AG04450 (cell line): ENCODE results near the gene LGR6. TPM values are rescaled to one million over a fixed set of nuclear protein-coding genes. Genes with fewer than 3 reads are reported as not detected.
A peak's percentile ranks its signal among the peaks of the same experiment; 100 is the strongest.

ENCODE experiments used
- CTCF ChIA-PET: fragments of 300-600, 350-600 bp; formaldehyde crosslinking; extraction: SDS; loops from one replicate; lab custom pipeline; 2022; ENCODE audit warnings: antibody characterized with exemption, inconsistent platforms; lab: Charles Lee
- POLR2A ChIA-PET: fragments of 350-600 bp; formaldehyde crosslinking; extraction: SDS; loops from one replicate; lab custom pipeline; 2021; ENCODE audit warnings: antibody characterized with exemption, inconsistent platforms; lab: Yijun Ruan, JAX
- DNase-seq: peaks from one replicate; pipeline ENCODE4 v3.0.0-alpha.2; 2011; ENCODE audit warnings: low read depth, low spot score
- H3K27ac ChIP-seq: one replicate; pipeline ENCODE4 v1.5.1; 2012; ENCODE audit warnings: low read depth, low read length, control low read depth
- H3K27me3 ChIP-seq: one replicate; pipeline ENCODE4 v1.6.0; 2012; ENCODE audit warnings: low read length; ENCODE audit not compliant: control insufficient read depth, insufficient read depth
- H3K4me3 ChIP-seq: 2 replicates; pipeline ENCODE4 v1.5.1; 2011; ENCODE audit warnings: mild to moderate bottlenecking, low read depth, low read length, control low read depth
- H3K9me3 ChIP-seq: 2 replicates; pipeline ENCODE4 v1.5.1; 2012; ENCODE audit warnings: low read length; ENCODE audit not compliant: control insufficient read depth, insufficient read depth
- polyA plus RNA-seq: library from polyadenylated mRNA; depleted of rRNA; stranded (reverse); fragments of >200 nt; gene quantifications from 2 replicates; pipeline ENCODE4 v1.2.3, GENCODE V29; 2011
- TF ChIP-seq, protein P1 (sequence below): IDR thresholded peaks from 2 replicates; pipeline ENCODE4 v1.5.1; 2011; ENCODE audit warnings: low read depth, low read length, control low read depth, inconsistent platforms

LGR6 gene
- polyA plus RNA-seq, 1 experiment = not detected

DNA sequence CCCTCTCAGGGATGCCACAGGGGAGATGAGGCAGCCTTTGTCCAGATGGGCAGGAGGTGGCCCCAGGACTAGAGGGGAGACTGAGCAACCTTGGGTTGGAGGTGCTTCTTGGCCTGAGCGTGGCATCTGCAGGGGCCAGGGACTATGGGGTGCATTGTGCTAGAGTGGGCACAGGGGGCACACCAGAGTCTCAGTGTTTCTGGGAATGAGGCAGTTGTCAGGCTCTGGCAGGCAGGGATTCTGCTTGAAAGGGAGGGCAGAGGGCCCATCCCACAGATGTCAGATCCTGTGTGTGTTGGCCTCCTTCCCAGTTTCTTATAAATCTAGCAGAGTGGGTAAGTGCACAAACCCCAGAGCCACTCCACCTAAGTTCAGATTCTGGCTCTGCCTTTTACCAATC lies 13.7 kb downstream of the LGR6 start:
- Histone ChIP-seq H3K27me3 (peaks cover 50% of the 10 kb centered on the region), H3K9me3 (peaks cover 4% of the 10 kb centered on the region; the same call in 1 of the 2 replicates), H3K4me3 (no peak overlapping the region), H3K27ac (no peak overlapping the region)
- ChIA-PET POLR2A (no interaction called here), CTCF (interaction anchor here (1.2 kb wide), 1 partner anchor 15 kb away, joined by 7 read pairs; the partner anchor contains the start of gene LGR6)
- TF ChIP-seq, protein P1, sequence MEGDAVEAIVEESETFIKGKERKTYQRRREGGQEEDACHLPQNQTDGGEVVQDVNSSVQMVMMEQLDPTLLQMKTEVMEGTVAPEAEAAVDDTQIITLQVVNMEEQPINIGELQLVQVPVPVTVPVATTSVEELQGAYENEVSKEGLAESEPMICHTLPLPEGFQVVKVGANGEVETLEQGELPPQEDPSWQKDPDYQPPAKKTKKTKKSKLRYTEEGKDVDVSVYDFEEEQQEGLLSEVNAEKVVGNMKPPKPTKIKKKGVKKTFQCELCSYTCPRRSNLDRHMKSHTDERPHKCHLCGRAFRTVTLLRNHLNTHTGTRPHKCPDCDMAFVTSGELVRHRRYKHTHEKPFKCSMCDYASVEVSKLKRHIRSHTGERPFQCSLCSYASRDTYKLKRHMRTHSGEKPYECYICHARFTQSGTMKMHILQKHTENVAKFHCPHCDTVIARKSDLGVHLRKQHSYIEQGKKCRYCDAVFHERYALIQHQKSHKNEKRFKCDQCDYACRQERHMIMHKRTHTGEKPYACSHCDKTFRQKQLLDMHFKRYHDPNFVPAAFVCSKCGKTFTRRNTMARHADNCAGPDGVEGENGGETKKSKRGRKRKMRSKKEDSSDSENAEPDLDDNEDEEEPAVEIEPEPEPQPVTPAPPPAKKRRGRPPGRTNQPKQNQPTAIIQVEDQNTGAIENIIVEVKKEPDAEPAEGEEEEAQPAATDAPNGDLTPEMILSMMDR = peak; percentile 38
- no peak for DNase-seq

DNA sequence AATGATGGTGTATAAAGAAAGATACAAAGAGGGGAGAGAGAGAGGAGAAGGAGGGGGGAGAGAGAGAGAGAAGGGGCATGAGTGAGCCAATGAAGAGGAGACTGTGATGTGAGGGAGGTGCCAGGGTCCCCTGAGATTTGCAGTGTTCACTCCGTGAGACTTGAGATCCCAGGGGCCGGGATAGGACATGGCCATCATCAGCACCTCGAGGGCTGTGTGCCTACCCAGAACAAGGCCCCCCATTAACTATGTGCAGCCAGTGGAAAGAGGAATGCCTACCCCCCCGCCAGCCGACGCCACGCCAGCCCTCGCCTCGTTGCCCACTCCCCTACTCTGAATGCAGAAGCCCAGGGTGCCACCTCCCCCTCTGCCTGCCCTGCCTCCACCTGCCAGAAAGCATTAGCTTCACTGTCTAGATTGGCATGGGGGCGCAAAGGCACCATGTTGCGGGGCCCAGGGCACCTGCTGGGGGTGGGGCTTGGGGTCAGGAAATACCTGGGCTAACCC lies 14.8 kb downstream of the LGR6 start:
- POLR2A ChIA-PET = no interaction called here
- CTCF ChIA-PET = no interaction called here
- TF ChIP-seq, protein P1 = no peak
- DNase-seq = no peak
- Histone ChIP-seq H3K27me3 (peaks cover 52% of the 10 kb centered on the region), H3K27ac (no peak overlapping the region), H3K9me3 (peaks cover 4% of the 10 kb centered on the region; the same call in 1 of the 2 replicates), H3K4me3 (no peak overlapping the region)

DNA sequence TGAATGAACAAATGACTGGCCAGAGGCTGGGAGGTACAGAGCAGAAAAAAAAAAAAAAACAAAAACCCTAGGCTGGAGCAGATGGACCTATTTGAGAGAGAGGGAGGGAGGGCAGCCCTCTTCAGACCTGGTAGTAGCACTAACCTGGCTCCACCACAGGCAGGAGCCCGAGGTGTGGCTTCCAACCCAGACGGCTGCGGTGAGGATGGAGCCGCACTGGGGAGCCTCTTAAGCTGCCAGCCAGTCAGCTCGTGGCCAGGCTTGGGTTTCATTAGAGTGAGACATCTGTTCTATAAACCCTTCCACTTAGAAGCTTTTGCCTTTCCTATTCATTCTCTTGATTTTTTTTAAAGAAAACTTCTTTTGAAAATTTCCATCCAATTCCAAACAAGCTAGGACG lies 16.8 kb downstream of the LGR6 start:
- no peak overlapping the region for H3K4me3 ChIP-seq
- H3K9me3 ChIP-seq = no peaks in the 10 kb centered on the region; the same call in 1 of the 2 replicates
- peaks cover 70% of the 10 kb centered on the region for H3K27me3 ChIP-seq
- no peak for DNase-seq
- TF ChIP-seq, protein P1 = peak; percentile 18; the same call in 1 of the 2 replicates
- CTCF ChIA-PET = no interaction called here
- no peak overlapping the region for H3K27ac ChIP-seq
- POLR2A ChIA-PET = interaction anchor here (0.5 kb wide), 1 partner anchor 30 kb away, joined by 3 read pairs; no protein-coding TSS in a partner anchor

DNA sequence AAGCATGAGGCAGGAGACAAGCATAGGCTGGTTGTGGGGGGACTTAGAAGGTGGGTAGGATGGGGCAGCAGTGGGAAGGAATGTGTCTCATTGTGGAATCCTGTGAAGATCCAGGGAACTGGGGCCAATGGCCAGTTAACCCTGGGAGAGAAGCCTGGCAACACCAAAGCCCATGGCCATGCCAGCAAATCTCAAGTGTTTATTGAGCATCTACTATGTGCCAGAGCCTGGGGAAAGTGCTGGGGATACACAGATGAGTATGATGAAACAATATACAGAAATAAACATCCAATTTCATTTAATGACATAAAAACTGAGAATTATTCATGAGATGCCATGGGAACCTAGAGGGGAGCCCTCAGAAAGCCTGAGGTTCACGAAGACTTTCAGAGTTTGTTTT lies 17.4 kb downstream of the LGR6 start:
- peaks cover 76% of the 10 kb centered on the region for H3K27me3 ChIP-seq
- TF ChIP-seq, protein P1 = no peak
- POLR2A ChIA-PET = interaction anchor here (0.5 kb wide), 1 partner anchor 29 kb away, joined by 3 read pairs; no protein-coding TSS in a partner anchor

DNA sequence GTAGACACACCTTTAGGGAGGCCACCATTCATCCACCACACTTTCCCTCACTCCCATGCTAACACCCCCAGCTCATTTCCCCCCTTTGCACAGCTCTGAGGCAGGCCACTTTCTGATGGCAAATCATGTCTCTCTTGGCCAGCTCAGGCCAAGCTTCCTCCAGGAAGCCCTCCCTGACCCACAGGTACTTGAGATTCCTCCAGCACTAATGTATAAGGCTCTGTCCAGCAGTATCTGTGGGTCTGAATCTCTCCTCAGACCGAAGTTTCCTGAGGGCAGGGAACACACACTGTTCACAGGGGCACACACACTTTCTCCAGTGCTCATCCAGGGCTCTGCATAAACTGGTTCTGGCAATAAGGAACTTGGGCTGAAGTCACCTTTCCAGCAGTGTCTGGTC lies 19.2 kb downstream of the LGR6 start:
- DNase-seq = no peak
- Histone ChIP-seq H3K9me3 (no peaks in the 10 kb centered on the region; the same call in 1 of the 2 replicates), H3K27me3 (peaks cover 87% of the 10 kb centered on the region), H3K27ac (no peak overlapping the region), H3K4me3 (no peak overlapping the region)
- ChIA-PET CTCF (interaction anchor here (0.5 to 0.6 kb wide), 2 partner anchors 24 to 89 kb away, joined by 3 to 4 read pairs; no protein-coding TSS in a partner anchor), POLR2A (no interaction called here)
- TF ChIP-seq, protein P1 = no peak

More for the DNA sequence above, 17.4 kb downstream of the LGR6 start:
- DNase-seq = no peak
- Histone ChIP-seq H3K27ac (no peak overlapping the region), H3K9me3 (no peaks in the 10 kb centered on the region; the same call in 1 of the 2 replicates), H3K4me3 (no peak overlapping the region)
- CTCF ChIA-PET = no interaction called here
